ENCODE data around the gene PMEPA1. TPM values are rescaled to one million over a fixed set of nuclear protein-coding genes. Genes with fewer than 3 reads are reported as not detected.

Gene PMEPA1
- total RNA-seq, 2 experiments from 2014 or later, result 4.9 to 5.0 TPM

DNA sequence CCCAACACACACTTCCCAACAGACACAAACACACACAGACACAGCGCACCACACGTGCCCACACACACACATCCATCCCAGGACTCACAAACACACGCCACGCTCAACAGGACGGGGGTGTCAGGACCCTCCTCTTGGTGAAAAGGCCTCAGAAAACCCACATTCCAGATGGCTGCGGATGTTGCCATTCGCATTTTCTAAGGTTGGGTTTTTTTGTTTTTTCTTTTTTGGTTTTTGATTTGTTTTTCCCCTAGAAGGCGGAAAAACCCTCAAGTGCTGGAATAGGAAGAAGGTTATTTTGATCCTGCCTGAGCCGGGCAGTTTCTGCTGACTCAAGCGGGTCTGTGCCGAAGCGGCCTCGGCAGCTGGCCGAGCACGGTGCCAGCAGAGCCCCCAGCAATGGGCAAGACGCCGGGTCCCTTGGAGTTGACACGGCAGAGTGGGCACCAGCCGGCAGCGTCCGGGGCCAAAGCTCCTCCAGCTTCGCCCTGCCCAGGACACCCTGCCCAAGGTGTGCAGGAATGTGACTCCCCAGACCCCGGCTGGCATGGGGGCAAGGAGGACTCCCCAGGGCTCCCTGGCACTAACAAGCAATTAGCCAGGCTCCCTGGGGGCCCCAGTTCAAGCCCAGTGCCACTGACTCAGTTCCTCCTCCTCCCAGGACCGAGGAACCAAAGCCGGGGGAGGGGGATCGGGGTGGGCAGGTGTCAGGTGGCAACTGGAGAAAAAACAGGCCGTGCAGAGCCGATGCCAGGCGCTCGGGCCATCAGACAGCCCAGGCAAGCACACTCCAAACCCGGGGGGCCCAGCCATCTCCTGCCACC, 48.7 kb downstream of the PMEPA1 start:
- Mint-ChIP-seq H3K4me1 (peaks cover 15% of the 10 kb centered on the region), H3K36me3 (no peaks in the 10 kb centered on the region), H3K27ac (no peak overlapping the region), H3K9me3 (peaks cover 4% of the 10 kb centered on the region), H3K27me3 (no peaks in the 10 kb centered on the region), H3K4me3 (no peak overlapping the region)
- no peak for ATAC-seq (ENCODE audit: low read depth)
- peak; percentile 21 for DNase-seq
- POLR2A ChIA-PET, result no interaction called here

DNA sequence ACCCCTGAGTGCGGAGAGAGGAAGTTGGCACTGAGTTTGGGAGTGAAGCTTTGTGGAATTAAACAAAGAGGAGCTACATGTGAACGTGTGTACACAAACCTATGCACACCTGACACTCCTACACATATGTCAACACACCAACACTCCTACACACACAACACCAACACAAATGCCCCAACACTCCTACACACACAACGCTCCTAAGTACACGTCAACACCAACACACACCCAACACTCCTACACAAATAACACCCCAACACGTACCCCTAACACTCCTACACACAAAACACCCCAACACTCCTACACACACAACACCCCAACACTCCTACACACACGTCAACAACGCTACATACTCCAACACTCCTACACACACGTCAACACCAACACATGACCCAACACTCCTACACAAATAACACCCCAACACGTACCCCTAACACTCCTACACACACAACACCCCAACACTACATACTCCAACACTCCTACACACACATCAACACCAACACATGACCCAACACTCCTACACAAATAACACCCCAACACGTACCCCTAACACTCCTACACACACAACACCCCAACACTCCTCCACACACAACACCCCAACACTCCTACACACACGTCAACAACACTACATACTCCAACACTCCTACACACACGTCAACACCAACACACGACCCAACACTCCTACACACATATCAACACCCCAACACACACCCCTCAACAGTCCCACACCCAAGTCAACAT, 49.5 kb downstream of the PMEPA1 start:
- Mint-ChIP-seq H3K36me3 (no peaks in the 10 kb centered on the region), H3K27me3 (peaks cover 5% of the 10 kb centered on the region), H3K27ac (no peak overlapping the region), H3K4me1 (peaks cover 15% of the 10 kb centered on the region), H3K9me3 (peaks cover 4% of the 10 kb centered on the region), H3K4me3 (no peak overlapping the region)
- ATAC-seq (ENCODE audit: low read depth), result no peak
- POLR2A ChIA-PET, result interaction anchor here (1.2 kb wide), 1 partner anchor 32 kb away, joined by 3 read pairs; no protein-coding TSS in a partner anchor
- peak; percentile 10 for DNase-seq

DNA sequence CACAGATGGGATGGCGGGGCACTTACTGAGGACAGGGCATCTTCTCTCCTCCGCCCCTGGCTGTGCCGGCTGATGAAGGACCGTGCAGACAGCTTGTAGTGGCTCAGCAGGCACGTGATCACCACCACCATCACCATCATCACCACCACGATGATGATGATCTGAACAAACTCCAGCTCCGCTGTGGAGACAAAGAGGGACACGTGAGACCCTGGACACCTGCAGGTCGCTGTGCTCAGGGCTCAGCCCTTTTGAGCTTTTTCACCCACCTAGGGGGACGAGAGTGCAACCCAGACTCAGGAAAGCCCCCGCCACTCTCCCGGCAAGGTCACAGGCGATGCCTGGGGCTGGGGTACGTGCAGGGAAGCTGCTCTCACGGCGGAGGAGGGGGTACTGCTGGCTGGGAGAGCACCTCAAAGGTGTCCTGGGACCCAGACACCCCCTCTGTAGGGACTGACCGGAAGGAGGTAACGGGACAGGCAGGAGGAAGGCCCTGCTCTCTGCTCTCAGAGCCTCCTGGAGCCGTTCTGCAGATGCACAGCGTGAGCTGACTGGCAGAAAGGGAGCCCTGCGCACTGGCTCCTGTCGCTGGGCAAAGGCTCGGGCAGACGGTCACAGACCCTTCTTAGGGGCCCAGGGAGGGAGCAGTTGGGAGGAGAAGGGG, 50.2 kb downstream of the PMEPA1 start:
- ATAC-seq (ENCODE audit: low read depth) (no peak), DNase-seq (peak; percentile 27)
- Mint-ChIP-seq H3K27ac (no peak overlapping the region), H3K9me3 (peaks cover 4% of the 10 kb centered on the region), H3K4me3 (no peak overlapping the region), H3K27me3 (peaks cover 5% of the 10 kb centered on the region), H3K36me3 (no peaks in the 10 kb centered on the region), H3K4me1 (peaks cover 15% of the 10 kb centered on the region)
- POLR2A ChIA-PET, result interaction anchor here (1.2 to 1.5 kb wide), 2 partner anchors 29 to 32 kb away, joined by 3 to 4 read pairs; no protein-coding TSS in a partner anchor

DNA sequence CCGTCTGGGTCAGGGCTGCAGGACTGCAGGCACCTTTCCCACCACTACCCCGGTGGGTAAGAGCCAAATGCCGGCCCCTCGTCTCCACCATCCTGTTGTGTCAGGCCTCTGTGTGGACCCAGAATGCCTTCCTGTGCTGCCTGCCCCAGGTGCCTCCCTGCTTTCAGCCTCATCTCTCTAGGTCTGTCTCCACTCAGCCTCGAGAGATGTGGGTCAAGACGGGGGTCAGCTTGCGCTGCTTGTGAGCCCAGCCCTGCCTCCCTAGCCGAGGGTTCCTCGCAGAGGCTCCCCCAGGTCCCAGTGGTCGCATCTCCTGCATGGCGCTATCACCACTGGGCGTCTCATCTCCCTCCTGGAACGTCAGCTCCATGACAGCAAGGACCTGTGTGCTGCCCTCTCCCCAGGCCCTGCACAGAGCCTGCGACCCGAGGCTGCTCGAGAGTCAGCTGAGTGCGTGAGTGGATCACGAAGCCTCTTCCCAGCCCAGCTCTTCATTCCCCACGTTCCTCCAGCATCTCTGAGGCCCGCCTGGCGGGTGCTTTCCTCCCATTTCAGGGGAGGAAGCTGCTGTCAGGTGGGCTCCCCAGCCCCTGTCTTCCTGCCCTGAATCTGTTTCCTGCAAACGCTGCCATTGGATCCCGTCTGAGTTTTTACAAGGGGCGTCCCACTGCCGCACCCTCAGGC, 50.8 kb downstream of the PMEPA1 start:
- DNase-seq (peak; percentile 24), ATAC-seq (ENCODE audit: low read depth) (no peak)
- Mint-ChIP-seq H3K36me3 (no peaks in the 10 kb centered on the region), H3K27ac (no peak overlapping the region), H3K4me3 (no peak overlapping the region), H3K9me3 (peaks cover 4% of the 10 kb centered on the region), H3K27me3 (peaks cover 5% of the 10 kb centered on the region), H3K4me1 (peaks cover 19% of the 10 kb centered on the region)
- POLR2A ChIA-PET, result interaction anchor here (1.2 to 1.5 kb wide), 2 partner anchors 28 to 31 kb away, joined by 3 to 4 read pairs; no protein-coding TSS in a partner anchor

DNA sequence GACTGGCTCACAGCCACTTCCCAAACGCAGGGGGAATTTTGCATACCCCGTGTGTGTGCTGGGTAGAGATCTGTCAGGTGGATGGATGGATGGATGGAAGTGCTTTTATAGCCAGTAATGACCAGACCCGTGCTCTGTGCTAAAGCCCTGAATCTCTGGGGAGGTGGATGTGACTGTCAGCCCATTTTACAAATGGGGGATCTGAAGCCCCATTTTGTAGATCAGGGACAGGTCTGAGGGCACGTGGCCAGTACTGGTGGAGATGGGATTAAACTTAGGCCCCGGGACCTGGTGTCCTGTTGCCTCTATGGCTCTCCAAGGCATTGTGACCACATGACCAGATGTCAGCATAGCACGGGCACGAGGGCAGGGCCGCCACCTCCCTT, 51.4 kb downstream of the PMEPA1 start:
- H3K4me3 Mint-ChIP-seq, result peak overlapping the region; percentile 55
- POLR2A ChIA-PET, result interaction anchor here (1.5 kb wide), 1 partner anchor 27 kb away, joined by 4 read pairs; no protein-coding TSS in a partner anchor
- no peak for ATAC-seq (ENCODE audit: low read depth)
- no peaks in the 10 kb centered on the region for H3K36me3 Mint-ChIP-seq
- peak overlapping the region; percentile 87 for H3K27ac Mint-ChIP-seq
- H3K27me3 Mint-ChIP-seq, result peaks cover 5% of the 10 kb centered on the region
- DNase-seq, result peak; percentile 23
- peaks cover 19% of the 10 kb centered on the region for H3K4me1 Mint-ChIP-seq
- H3K9me3 Mint-ChIP-seq, result peaks cover 4% of the 10 kb centered on the region

DNA sequence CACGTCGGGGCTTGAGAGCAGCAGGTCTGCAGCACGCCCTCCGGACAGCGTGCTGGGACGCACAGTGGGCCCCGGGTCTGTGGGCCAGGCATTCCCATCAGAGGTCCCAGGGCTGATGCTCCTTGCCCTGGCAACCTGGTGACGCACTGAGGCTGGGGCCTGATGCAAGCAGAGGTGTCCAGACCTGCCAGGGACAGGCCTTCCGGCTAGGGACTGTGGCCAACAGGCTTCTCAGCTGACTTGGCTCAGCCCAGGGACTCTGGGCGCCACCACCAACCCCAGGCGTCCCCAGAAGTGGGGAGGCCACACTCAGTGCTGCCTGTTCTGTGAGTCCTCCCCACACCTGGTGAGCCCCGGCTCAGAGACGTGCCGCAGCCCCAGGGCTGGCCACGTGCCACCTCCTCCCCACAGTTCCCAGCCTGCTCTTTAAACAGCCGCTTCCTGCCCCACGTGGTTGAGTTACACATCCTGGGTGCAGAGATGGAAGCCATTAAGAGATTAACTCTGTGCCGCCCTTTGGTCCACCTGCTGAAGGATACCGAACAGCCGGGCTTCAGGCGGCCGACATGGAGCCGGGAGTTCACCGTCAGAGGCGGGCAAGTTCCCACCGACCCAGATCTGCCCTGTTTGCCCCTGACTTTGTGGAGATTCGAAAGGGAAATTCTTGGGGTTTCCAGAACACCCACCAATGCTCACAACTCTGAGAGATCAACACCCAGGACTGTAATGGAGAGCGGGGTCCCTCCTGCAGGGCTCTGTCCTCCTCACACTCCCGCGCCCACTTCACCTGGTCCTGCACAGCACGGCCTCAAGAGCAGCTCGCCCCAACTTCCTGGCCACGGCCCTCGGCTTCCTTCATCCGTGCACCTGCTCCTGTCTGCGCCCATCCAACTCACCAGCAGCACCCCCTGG, 52.0 kb downstream of the PMEPA1 start:
- POLR2A ChIA-PET, result interaction anchor here (0.5 to 1.5 kb wide), 3 partner anchors 24 to 38 kb away, joined by 3 to 5 read pairs (median 4); partner anchors contain the start of gene ZBP1
- peak; percentile 92 for ATAC-seq (ENCODE audit: low read depth)
- H3K27ac Mint-ChIP-seq, result peak overlapping the region; percentile 87
- peaks cover 5% of the 10 kb centered on the region for H3K27me3 Mint-ChIP-seq
- no peaks in the 10 kb centered on the region for H3K36me3 Mint-ChIP-seq
- peaks cover 19% of the 10 kb centered on the region for H3K4me1 Mint-ChIP-seq
- DNase-seq, result peak; percentile 74
- H3K9me3 Mint-ChIP-seq, result peaks cover 4% of the 10 kb centered on the region
- H3K4me3 Mint-ChIP-seq, result peak overlapping the region; percentile 55

DNA sequence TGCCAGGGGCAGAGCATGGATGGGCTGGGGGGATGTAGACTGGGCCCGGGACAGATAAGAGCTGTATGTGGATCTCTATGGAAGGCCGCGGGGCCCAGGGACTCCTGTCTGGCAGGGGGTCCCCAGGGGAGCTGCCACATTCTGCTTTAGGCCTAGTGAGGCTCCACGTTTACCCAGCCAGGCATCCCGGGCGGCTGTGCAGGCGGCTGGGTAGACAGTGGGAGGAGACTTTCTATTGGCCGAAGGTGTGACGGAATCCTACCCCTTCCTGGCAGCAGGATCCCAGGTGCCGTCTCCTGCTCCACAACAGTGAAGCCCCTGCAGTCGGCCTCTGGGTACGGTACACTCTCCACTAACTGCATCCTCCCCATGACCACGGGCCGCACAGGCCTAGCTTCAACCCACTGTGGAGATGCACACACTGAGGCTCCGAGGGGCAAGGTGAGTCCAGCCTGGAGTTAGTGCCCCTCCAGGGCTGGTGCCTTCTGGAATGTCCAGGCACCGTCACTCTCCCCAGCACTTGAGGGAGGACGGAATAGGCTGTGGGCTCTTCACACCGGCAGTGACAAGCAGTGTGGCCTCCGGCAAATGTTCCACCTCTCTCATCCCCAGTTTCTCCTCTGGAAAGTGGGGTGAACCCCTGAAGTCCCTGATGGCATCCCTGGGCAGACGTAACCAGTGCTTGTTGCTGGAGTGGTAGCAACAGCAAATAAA, 52.8 kb downstream of the PMEPA1 start:
- ATAC-seq (ENCODE audit: low read depth), result no peak
- peaks cover 5% of the 10 kb centered on the region for H3K27me3 Mint-ChIP-seq
- H3K4me3 Mint-ChIP-seq, result no peak overlapping the region
- H3K36me3 Mint-ChIP-seq, result no peaks in the 10 kb centered on the region
- H3K9me3 Mint-ChIP-seq, result peaks cover 4% of the 10 kb centered on the region
- H3K27ac Mint-ChIP-seq, result no peak overlapping the region
- peak; percentile 28 for DNase-seq
- peaks cover 19% of the 10 kb centered on the region for H3K4me1 Mint-ChIP-seq
- POLR2A ChIA-PET, result interaction anchor here (0.5 to 1.1 kb wide), 3 partner anchors 23 to 37 kb away, joined by 3 to 5 read pairs (median 3); partner anchors contain the start of gene ZBP1

DNA sequence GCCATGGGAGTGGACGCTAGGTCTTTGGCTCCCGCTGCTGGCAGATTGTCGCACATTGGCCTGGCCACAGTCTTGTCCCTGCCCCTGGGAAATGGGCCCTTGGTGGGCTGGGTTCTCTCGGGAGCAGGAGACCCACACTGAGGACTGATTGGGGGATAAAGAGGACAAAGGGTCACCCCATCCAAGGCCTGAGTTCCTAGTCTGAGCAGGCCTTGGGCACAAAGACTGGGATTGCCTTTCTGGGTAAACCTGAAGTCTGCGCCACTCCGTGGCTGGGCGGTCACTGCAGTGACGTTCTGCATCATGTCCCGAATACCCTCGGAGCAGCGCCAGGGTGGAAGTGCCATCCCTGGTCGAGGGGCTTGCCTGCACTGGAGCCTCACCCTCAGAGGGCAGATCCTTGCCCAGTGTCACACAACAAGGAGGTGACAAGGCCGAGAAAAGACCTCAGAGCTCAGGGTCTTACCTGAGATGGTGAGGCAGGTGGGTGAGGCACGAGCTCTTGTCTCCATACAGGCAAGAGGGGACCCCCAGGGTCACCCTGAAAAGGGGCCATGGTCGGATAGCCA, 53.5 kb downstream of the PMEPA1 start:
- H3K9me3 Mint-ChIP-seq, result peaks cover 4% of the 10 kb centered on the region
- no peak overlapping the region for H3K27ac Mint-ChIP-seq
- DNase-seq, result peak; percentile 29
- H3K36me3 Mint-ChIP-seq, result no peaks in the 10 kb centered on the region
- POLR2A ChIA-PET, result interaction anchor here (1.1 kb wide), 2 partner anchors 28 to 36 kb away, joined by 3 to 5 read pairs; partner anchors contain the start of gene ZBP1
- ATAC-seq (ENCODE audit: low read depth), result no peak
- peaks cover 19% of the 10 kb centered on the region for H3K4me1 Mint-ChIP-seq
- H3K27me3 Mint-ChIP-seq, result peaks cover 7% of the 10 kb centered on the region
- no peak overlapping the region for H3K4me3 Mint-ChIP-seq

DNA sequence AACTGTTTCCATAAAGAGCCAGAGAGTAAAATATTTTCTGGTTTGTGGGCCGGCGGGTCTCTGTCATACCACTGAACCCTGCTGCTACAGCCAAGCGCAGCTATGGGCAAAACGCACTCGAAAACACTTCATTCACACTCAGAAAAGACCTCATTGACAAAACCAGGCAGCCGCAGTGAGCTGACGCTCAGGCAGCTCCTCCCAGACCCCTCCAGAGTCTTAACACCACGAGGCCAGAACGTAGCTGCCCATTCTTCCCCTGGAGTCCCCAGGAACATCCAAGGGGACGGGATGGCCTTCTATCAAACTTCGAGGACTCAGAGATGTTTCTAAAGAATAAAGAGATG, 54.0 kb downstream of the PMEPA1 start:
- peaks cover 4% of the 10 kb centered on the region for H3K9me3 Mint-ChIP-seq
- H3K36me3 Mint-ChIP-seq, result no peaks in the 10 kb centered on the region
- peaks cover 7% of the 10 kb centered on the region for H3K27me3 Mint-ChIP-seq
- peak overlapping the region; percentile 21 for H3K27ac Mint-ChIP-seq
- POLR2A ChIA-PET, result no interaction called here
- H3K4me1 Mint-ChIP-seq, result peaks cover 19% of the 10 kb centered on the region
- ATAC-seq (ENCODE audit: low read depth) (no peak), DNase-seq (peak; percentile 25)
- no peak overlapping the region for H3K4me3 Mint-ChIP-seq

DNA sequence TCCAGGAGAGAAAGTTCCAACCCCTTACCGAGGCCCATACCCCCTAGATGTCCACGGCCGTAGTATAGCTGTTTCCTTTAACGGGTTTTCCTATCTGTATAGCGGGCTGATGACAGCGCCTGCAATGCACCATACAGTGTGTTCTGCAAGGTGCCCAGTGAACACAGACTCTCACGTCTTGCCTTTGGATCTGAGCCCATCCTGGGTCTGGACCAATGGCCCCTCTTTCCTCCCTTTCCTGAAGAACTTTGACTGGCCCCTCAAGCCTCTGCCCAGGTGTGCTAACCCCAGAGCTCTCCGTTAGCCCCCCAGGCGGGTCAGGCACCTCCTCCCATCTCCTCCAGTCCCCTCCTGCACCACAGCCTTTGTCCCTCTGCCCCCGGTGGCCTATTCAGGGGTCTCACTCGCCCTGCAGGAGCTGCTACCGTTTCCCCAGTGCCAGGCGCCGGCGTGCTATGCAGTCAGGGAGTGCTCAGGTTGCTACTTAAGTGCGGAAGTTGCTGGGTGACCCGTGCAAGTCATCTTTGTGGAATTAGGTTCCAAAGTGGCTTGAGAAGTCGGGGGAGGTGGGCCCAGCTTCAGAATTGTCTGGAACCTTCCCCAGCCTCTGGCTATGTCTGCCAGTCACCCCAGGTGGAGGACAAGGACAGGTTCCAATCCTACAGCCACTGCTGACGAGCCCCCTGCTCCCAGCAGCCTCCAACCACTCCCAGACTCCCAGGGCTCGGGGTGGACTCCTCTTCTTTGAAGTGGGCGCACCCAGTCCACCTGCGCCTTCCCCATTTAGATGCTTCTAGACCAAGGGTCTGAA, 54.6 kb downstream of the PMEPA1 start:
- Mint-ChIP-seq H3K4me1 (peaks cover 19% of the 10 kb centered on the region), H3K9me3 (peaks cover 1% of the 10 kb centered on the region), H3K4me3 (no peak overlapping the region), H3K36me3 (no peaks in the 10 kb centered on the region), H3K27me3 (peaks cover 7% of the 10 kb centered on the region), H3K27ac (peak overlapping the region; percentile 21)
- ATAC-seq (ENCODE audit: low read depth), result no peak
- DNase-seq, result peak; percentile 35
- POLR2A ChIA-PET, result interaction anchor here (0.5 kb wide), 1 partner anchor 172 kb away, joined by 3 read pairs; no protein-coding TSS in a partner anchor
